HG03064 (cell line): ENCODE data around the gene CRYBB2.
"Not testable (repeated sequence)": the region's sequence is repeated elsewhere in the genome, so short reads cannot be mapped to it uniquely, and the experiment has no call there.

Experiments used
- ATAC-seq: cut with Tn5 transposase; IDR thresholded peaks from one replicate; pipeline ENCODE4 v1.9.1; 2021; ENCODE audit warnings: low read depth; ENCODE audit not compliant: unreplicated experiment

The CRYBB2 gene

GRCh38 chr22:25197340-25197739 is 22.1 kb upstream of the CRYBB2 start:
- no peak for ATAC-seq

- no peak for ATAC-seq
These were observed 19.5 kb upstream of the CRYBB2 start, which contains the start of gene CRYBB3 for GRCh38 chr22:25199731-25200520. CRYBB3 (plus strand) TSS chr22:25199858; CDS start chr22:25201397, 1,539 bp downstream.

- no peak for ATAC-seq
These were observed 18.5 kb upstream of the CRYBB2 start for GRCh38 chr22:25200967-25201366.

GRCh38 chr22:25201557-25202273 is 17.7 kb upstream of the CRYBB2 start:
- ATAC-seq, result no peak

- no peak for ATAC-seq
These were observed 17.0 kb upstream of the CRYBB2 start for GRCh38 chr22:25202290-25202921.

- no peak for ATAC-seq
These were observed 16.4 kb upstream of the CRYBB2 start for GRCh38 chr22:25203082-25203481.

GRCh38 chr22:25204547-25204946 is 14.9 kb upstream of the CRYBB2 start:
- ATAC-seq, result not testable (repeated sequence)

GRCh38 chr22:25205847-25206246 is 13.6 kb upstream of the CRYBB2 start:
- no peak for ATAC-seq

GRCh38 chr22:25206998-25207397 is 12.4 kb upstream of the CRYBB2 start:
- no peak for ATAC-seq

- no peak for ATAC-seq
These were observed 11.8 kb upstream of the CRYBB2 start for GRCh38 chr22:25207553-25208157.

- no peak for ATAC-seq
These were observed 11.1 kb upstream of the CRYBB2 start for GRCh38 chr22:25208328-25208727.

GRCh38 chr22:25208743-25209505 is 10.5 kb upstream of the CRYBB2 start:
- ATAC-seq, result no peak

GRCh38 chr22:25210793-25211192 is 8.6 kb upstream of the CRYBB2 start:
- ATAC-seq, result no peak

- no peak for ATAC-seq
These were observed 7.1 kb upstream of the CRYBB2 start for GRCh38 chr22:25212337-25212736.

- no peak for ATAC-seq
These were observed 6.2 kb upstream of the CRYBB2 start for GRCh38 chr22:25213221-25213620.

GRCh38 chr22:25216230-25216629 is 3.2 kb upstream of the CRYBB2 start:
- ATAC-seq, result no peak

- ATAC-seq, result no peak
These were observed 556 bp downstream of the CRYBB2 start for GRCh38 chr22:25219948-25220442.

- ATAC-seq, result no peak
These were observed 2.4 kb downstream of the CRYBB2 start for GRCh38 chr22:25221790-25222189.

- ATAC-seq, result no peak
These were observed 3.9 kb downstream of the CRYBB2 start for GRCh38 chr22:25223269-25223850.

GRCh38 chr22:25228822-25229221 is 9.4 kb downstream of the CRYBB2 start:
- no peak for ATAC-seq
